ENCODE measurements around the gene NRAP.

Gene NRAP

GRCh38 chr10:113639966-113640365 lies 23.9 kb downstream of the NRAP start:
- DNase-seq, result no peak

- no peak for DNase-seq
Measured at GRCh38 chr10:113631684-113632367, 32.0 kb downstream of the NRAP start.

- no peak for DNase-seq
Measured at GRCh38 chr10:113630929-113631533, 32.8 kb downstream of the NRAP start.

- no peak for DNase-seq
Measured at GRCh38 chr10:113628607-113629153, 35.2 kb downstream of the NRAP start.

GRCh38 chr10:113627836-113628235 lies 36.0 kb downstream of the NRAP start:
- DNase-seq, result no peak

- no peak for DNase-seq
Measured at GRCh38 chr10:113626809-113627355, 37.0 kb downstream of the NRAP start.

- no peak for DNase-seq
Measured at GRCh38 chr10:113625461-113626186, 38.2 kb downstream of the NRAP start.

- DNase-seq, result no peak
Measured at GRCh38 chr10:113622831-113623230, 41.0 kb downstream of the NRAP start.

- no peak for DNase-seq
Measured at GRCh38 chr10:113621799-113622198, 42.0 kb downstream of the NRAP start.

GRCh38 chr10:113620936-113621335 lies 42.9 kb downstream of the NRAP start:
- DNase-seq, result no peak

- DNase-seq, result no peak
Measured at GRCh38 chr10:113620511-113620910, 43.3 kb downstream of the NRAP start.

GRCh38 chr10:113619401-113619800 lies 44.4 kb downstream of the NRAP start:
- DNase-seq, result no peak

- DNase-seq, result no peak
Measured at GRCh38 chr10:113618338-113618737, 45.5 kb downstream of the NRAP start.

GRCh38 chr10:113617086-113617485 lies 46.8 kb downstream of the NRAP start:
- DNase-seq, result no peak

- DNase-seq, result no peak
Measured at GRCh38 chr10:113616244-113617074, 47.4 kb downstream of the NRAP start.

- DNase-seq, result no peak
Measured at GRCh38 chr10:113613977-113614690, 49.7 kb downstream of the NRAP start.

GRCh38 chr10:113613427-113613826 lies 50.4 kb downstream of the NRAP start:
- DNase-seq, result no peak

- no peak for DNase-seq
Measured at GRCh38 chr10:113612154-113612553, 51.7 kb downstream of the NRAP start.

- DNase-seq, result no peak
Measured at GRCh38 chr10:113610631-113611601, 52.9 kb downstream of the NRAP start.

GRCh38 chr10:113609704-113610108 lies 54.1 kb downstream of the NRAP start:
- DNase-seq, result no peak

Measured in activated effector memory CD4-positive, alpha-beta T cell treated with anti-CD3 and anti-CD28 coated beads, Interleukin-2, amount 50 U/mL, for 16 hours (primary cell).